Measurements from ENCODE around the gene TCEAL4. TPM values are rescaled to one million over a fixed set of nuclear protein-coding genes. Genes with fewer than 3 reads are reported as not detected.
A peak's percentile ranks its signal among the peaks of the same experiment; 100 is the strongest.
"Not testable (repeated sequence)": the region's sequence is repeated elsewhere in the genome, so short reads cannot be mapped to it uniquely, and the experiment has no call there.

The TCEAL4 gene
- total RNA-seq, 1 experiment from 2014 or later = 29.8 TPM

DNA sequence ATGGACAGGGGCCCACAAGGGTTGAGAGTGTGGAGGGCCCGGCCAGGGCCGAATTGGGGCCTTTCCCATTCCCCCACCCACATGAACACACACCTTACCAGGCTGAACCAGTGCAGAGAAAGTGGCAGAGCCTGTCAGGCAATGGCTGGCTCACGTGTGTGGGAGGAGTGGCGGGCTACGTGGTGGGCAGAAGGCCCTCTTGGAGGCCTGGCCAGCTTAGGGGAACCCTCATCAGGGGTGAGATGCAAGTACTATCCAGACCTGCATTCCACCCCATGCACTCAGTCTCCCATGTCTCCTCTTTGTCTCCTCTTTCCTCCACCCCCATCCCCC is 965 bp downstream of the TCEAL4 start:
- ATAC-seq (peak; percentile 33), DNase-seq (peak; percentile 21)
- Histone ChIP-seq H3K4me2 (ENCODE audit: low read length) (peak overlapping the region; percentile 90), H3K9me3 (ENCODE audit: low read length) (no peaks in the 10 kb centered on the region), H4K20me1 (ENCODE audit: low read length) (no peaks in the 10 kb centered on the region), H2AFZ (ENCODE audit: low read length) (peak overlapping the region; percentile 96), H3F3A (ENCODE audit: low read length, unreplicated experiment) (no peaks in the 10 kb centered on the region), H3K79me2 (ENCODE audit: low read length) (peaks cover 27% of the 10 kb centered on the region), H3K27ac (ENCODE audit: low read length) (peak overlapping the region; percentile 53), H3K4me3 (ENCODE audit: low read length) (peak overlapping the region; percentile 98), H3K27me3 (ENCODE audit: low read length) (no peaks in the 10 kb centered on the region), H3K4me1 (ENCODE audit: insufficient read depth, low read length) (peaks cover 6% of the 10 kb centered on the region; the same call in 1 of the 2 replicates), H3K9me2 (replicated peaks; ENCODE audit: low read length) (no peaks in the 10 kb centered on the region), H3K36me3 (ENCODE audit: low read depth, low read length) (no peaks in the 10 kb centered on the region), H3K9ac (ENCODE audit: low read length) (peak overlapping the region; percentile 92)
- TF ChIP-seq EZH2phosphoT487 (IDR thresholded peaks at IDR 0.05; ENCODE audit: borderline replicate concordance, low read length) = no peak
- TF ChIP-seq EZH2 (IDR thresholded peaks at IDR 0.05; ENCODE audit: low read length, unreplicated experiment) = no peak
- ChIA-PET CTCF (no interaction called here), POLR2A (ENCODE audit: unreplicated experiment) (no interaction called here)
- intact Hi-C loops (cut with micrococcal nuclease) = loop anchor here (5.0 kb wide), 2 partner anchors 41 to 54 kb away; partner anchors contain the start of gene TCEAL1
- no TSS peak for BruUV-seq (replicated peaks)

GRCh38 chrX:103586659-103587058 is 1.3 kb downstream of the TCEAL4 start:
- no TSS peak for BruUV-seq (replicated peaks)
- ChIA-PET CTCF (no interaction called here), POLR2A (ENCODE audit: unreplicated experiment) (no interaction called here)
- peak overlapping the region; percentile 98 for H3K4me3 ChIP-seq (ENCODE audit: low read length)
- H3K4me1 ChIP-seq (ENCODE audit: insufficient read depth, low read length) = peaks cover 6% of the 10 kb centered on the region; the same call in 1 of the 2 replicates
- H2AFZ ChIP-seq (ENCODE audit: low read length) = 0 out of 2 replicates have a peak overlapping the region, but pooled peaks have one; percentile 96
- peak overlapping the region; percentile 90 for H3K4me2 ChIP-seq (ENCODE audit: low read length)
- TF ChIP-seq EZH2 (IDR thresholded peaks at IDR 0.05; ENCODE audit: low read length, unreplicated experiment) (no peak), EZH2phosphoT487 (IDR thresholded peaks at IDR 0.05; ENCODE audit: borderline replicate concordance, low read length) (no peak)
- TF ChIP-seq, protein P1, sequence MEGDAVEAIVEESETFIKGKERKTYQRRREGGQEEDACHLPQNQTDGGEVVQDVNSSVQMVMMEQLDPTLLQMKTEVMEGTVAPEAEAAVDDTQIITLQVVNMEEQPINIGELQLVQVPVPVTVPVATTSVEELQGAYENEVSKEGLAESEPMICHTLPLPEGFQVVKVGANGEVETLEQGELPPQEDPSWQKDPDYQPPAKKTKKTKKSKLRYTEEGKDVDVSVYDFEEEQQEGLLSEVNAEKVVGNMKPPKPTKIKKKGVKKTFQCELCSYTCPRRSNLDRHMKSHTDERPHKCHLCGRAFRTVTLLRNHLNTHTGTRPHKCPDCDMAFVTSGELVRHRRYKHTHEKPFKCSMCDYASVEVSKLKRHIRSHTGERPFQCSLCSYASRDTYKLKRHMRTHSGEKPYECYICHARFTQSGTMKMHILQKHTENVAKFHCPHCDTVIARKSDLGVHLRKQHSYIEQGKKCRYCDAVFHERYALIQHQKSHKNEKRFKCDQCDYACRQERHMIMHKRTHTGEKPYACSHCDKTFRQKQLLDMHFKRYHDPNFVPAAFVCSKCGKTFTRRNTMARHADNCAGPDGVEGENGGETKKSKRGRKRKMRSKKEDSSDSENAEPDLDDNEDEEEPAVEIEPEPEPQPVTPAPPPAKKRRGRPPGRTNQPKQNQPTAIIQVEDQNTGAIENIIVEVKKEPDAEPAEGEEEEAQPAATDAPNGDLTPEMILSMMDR (conservative IDR thresholded peaks at IDR 0.05; ENCODE audit: low read depth, low read length) = no peak
- no peaks in the 10 kb centered on the region for H3K9me2 ChIP-seq (replicated peaks; ENCODE audit: low read length)
- no peaks in the 10 kb centered on the region for H3K9me3 ChIP-seq (ENCODE audit: low read length)
- DNase-seq (no peak), ATAC-seq (no peak)
- peak overlapping the region; percentile 92; the same call in 1 of the 2 replicates for H3K9ac ChIP-seq (ENCODE audit: low read length)
- intact Hi-C loops (cut with micrococcal nuclease) = loop anchor here (5.0 kb wide), 2 partner anchors 41 to 54 kb away; partner anchors contain the start of gene TCEAL1
- peaks cover 27% of the 10 kb centered on the region for H3K79me2 ChIP-seq (ENCODE audit: low read length)
- no peaks in the 10 kb centered on the region for H4K20me1 ChIP-seq (ENCODE audit: low read length)
- H3K27me3 ChIP-seq (ENCODE audit: low read length) = no peaks in the 10 kb centered on the region
- no peaks in the 10 kb centered on the region for H3K36me3 ChIP-seq (ENCODE audit: low read depth, low read length)
- no peak overlapping the region for H3K27ac ChIP-seq (ENCODE audit: low read length)
- no peaks in the 10 kb centered on the region for H3F3A ChIP-seq (ENCODE audit: low read length, unreplicated experiment)

- H3K36me3 ChIP-seq (ENCODE audit: low read depth, low read length); H3K79me2 ChIP-seq (ENCODE audit: low read length); H3K9me2 ChIP-seq (replicated peaks; ENCODE audit: low read length); H2AFZ ChIP-seq (ENCODE audit: low read length); H3K4me2 ChIP-seq (ENCODE audit: low read length); POLR2A ChIA-PET (ENCODE audit: unreplicated experiment); H3K27me3 ChIP-seq (ENCODE audit: low read length); H4K20me1 ChIP-seq (ENCODE audit: low read length); BruUV-seq (replicated peaks); intact Hi-C loops (cut with micrococcal nuclease); H3K4me3 ChIP-seq (ENCODE audit: low read length); H3K9me3 ChIP-seq (ENCODE audit: low read length); DNase-seq; H3K9ac ChIP-seq (ENCODE audit: low read length); ATAC-seq; H3F3A ChIP-seq (ENCODE audit: low read length, unreplicated experiment); H3K4me1 ChIP-seq (ENCODE audit: insufficient read depth, low read length); CTCF ChIA-PET; H3K27ac ChIP-seq (ENCODE audit: low read length): not testable (repeated sequence)
These were observed 7.0 kb downstream of the TCEAL4 start for GRCh38 chrX:103592295-103592694.

GRCh38 chrX:103595202-103595601 is 9.9 kb downstream of the TCEAL4 start:
- H3K9me2 ChIP-seq (replicated peaks; ENCODE audit: low read length); H3K79me2 ChIP-seq (ENCODE audit: low read length); H3K9ac ChIP-seq (ENCODE audit: low read length); DNase-seq; H3K9me3 ChIP-seq (ENCODE audit: low read length); H3K4me1 ChIP-seq (ENCODE audit: insufficient read depth, low read length); H4K20me1 ChIP-seq (ENCODE audit: low read length); ATAC-seq; H3K4me2 ChIP-seq (ENCODE audit: low read length); H3K4me3 ChIP-seq (ENCODE audit: low read length); H3K36me3 ChIP-seq (ENCODE audit: low read depth, low read length); intact Hi-C loops (cut with micrococcal nuclease); CTCF ChIA-PET; H3K27me3 ChIP-seq (ENCODE audit: low read length); BruUV-seq (replicated peaks); POLR2A ChIA-PET (ENCODE audit: unreplicated experiment); H3F3A ChIP-seq (ENCODE audit: low read length, unreplicated experiment); H3K27ac ChIP-seq (ENCODE audit: low read length); H2AFZ ChIP-seq (ENCODE audit: low read length): not testable (repeated sequence)

Data from PC-3 (cell line).